ENCODE results near the gene TOP3B.

The TOP3B gene

GRCh38 chr22:21926728-21927127 lies 55.9 kb downstream of the TOP3B start:
- no peaks in the 10 kb centered on the region for H3K79me2 ChIP-seq (ENCODE audit: low read length)

GRCh38 chr22:21923163-21923561 lies 59.4 kb downstream of the TOP3B start:
- Histone ChIP-seq H2AFZ (ENCODE audit: low read length) (no peak overlapping the region), H3K4me1 (ENCODE audit: low read length) (no peaks in the 10 kb centered on the region), H4K20me1 (ENCODE audit: insufficient read depth, low read length) (no peaks in the 10 kb centered on the region), H3K36me3 (replicated peaks; ENCODE audit: insufficient read depth, low read length) (no peaks in the 10 kb centered on the region), H3K27me3 (replicated peaks; ENCODE audit: insufficient read depth, low read length) (no peaks in the 10 kb centered on the region), H3F3A (ENCODE audit: insufficient read depth, low read length) (no peaks in the 10 kb centered on the region), H3K9me3 (replicated peaks; ENCODE audit: insufficient read depth, low read length) (no peaks in the 10 kb centered on the region), H3K4me2 (ENCODE audit: low read depth, low read length) (no peak overlapping the region), H3K9me2 (replicated peaks; ENCODE audit: insufficient read depth, low read length) (no peaks in the 10 kb centered on the region), H3K4me3 (ENCODE audit: low read length) (no peak overlapping the region), H3K27ac (ENCODE audit: low read length) (no peak overlapping the region), H3K9ac (ENCODE audit: low read length) (no peak overlapping the region), H3K79me2 (ENCODE audit: low read length) (no peaks in the 10 kb centered on the region)
- TF ChIP-seq EZH2 (optimal IDR thresholded peaks at IDR 0.05; ENCODE audit: low read depth, low read length) (no peak), CTCF (IDR thresholded peaks at IDR 0.05; ENCODE audit: low read length) (no peak), EZH2phosphoT487 (IDR thresholded peaks at IDR 0.05; ENCODE audit: low read length) (no peak)
- no peak for DNase-seq

More at GRCh38 chr22:21926728-21927127, 55.9 kb downstream of the TOP3B start:
- Histone ChIP-seq H3K36me3 (replicated peaks; ENCODE audit: insufficient read depth, low read length) (no peaks in the 10 kb centered on the region), H3K4me3 (ENCODE audit: low read length) (no peak overlapping the region), H3K27me3 (replicated peaks; ENCODE audit: insufficient read depth, low read length) (no peaks in the 10 kb centered on the region), H3K4me1 (ENCODE audit: low read length) (no peaks in the 10 kb centered on the region), H3K4me2 (ENCODE audit: low read depth, low read length) (no peak overlapping the region), H2AFZ (ENCODE audit: low read length) (no peak overlapping the region), H3K9ac (ENCODE audit: low read length) (no peak overlapping the region), H3K9me2 (replicated peaks; ENCODE audit: insufficient read depth, low read length) (no peaks in the 10 kb centered on the region), H3K9me3 (replicated peaks; ENCODE audit: insufficient read depth, low read length) (no peaks in the 10 kb centered on the region), H3F3A (ENCODE audit: insufficient read depth, low read length) (no peaks in the 10 kb centered on the region), H3K27ac (ENCODE audit: low read length) (no peak overlapping the region), H4K20me1 (ENCODE audit: insufficient read depth, low read length) (no peaks in the 10 kb centered on the region)
- TF ChIP-seq EZH2phosphoT487 (IDR thresholded peaks at IDR 0.05; ENCODE audit: low read length) (no peak), EZH2 (optimal IDR thresholded peaks at IDR 0.05; ENCODE audit: low read depth, low read length) (no peak), CTCF (IDR thresholded peaks at IDR 0.05; ENCODE audit: low read length) (no peak)
- no peak for DNase-seq

DNA sequence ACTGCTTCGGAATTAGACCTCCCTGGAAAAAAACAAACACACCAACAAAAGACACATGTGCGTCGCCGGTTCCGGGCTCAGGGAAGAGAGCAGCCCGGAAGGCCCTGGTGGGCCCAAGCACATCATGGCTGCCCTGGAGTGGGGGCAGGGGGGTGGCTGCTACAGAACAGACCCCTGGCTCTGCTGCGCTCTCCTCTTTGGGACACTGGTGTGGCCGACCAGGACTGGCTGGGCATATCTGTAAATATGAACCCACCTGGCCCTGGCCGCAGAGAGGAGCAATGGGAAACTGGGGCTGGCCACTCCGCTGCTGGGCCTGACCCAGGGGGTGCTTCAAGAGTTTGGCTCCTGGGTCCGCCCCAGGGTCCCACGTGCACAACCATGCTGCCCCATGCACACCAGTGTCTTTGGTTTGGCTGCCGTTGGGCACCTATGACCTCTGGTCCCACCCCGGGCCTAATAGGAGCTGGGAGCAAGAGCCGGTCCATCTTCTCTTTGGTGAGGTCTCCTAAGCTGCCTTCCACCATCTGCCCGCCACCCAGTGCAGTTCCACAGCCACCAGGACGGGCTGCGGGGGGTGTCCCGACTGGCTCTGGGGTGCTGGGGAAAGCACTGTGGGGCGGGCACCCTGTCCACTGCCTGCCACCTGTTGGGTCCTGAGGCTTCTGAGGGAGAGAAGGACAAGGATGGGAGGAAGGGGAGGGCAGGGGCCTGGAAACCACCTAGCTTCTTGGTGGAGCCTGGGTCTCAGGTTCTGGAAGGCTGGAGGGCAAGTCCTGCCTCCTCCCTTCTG lies 60.0 kb downstream of the TOP3B start:
- no peaks in the 10 kb centered on the region for H4K20me1 ChIP-seq (ENCODE audit: insufficient read depth, low read length)
- H3K27me3 ChIP-seq (replicated peaks; ENCODE audit: insufficient read depth, low read length): no peaks in the 10 kb centered on the region
- no peaks in the 10 kb centered on the region for H3K9me2 ChIP-seq (replicated peaks; ENCODE audit: insufficient read depth, low read length)
- H3F3A ChIP-seq (ENCODE audit: insufficient read depth, low read length): no peaks in the 10 kb centered on the region
- TF ChIP-seq EZH2 (optimal IDR thresholded peaks at IDR 0.05; ENCODE audit: low read depth, low read length) (no peak), EZH2phosphoT487 (IDR thresholded peaks at IDR 0.05; ENCODE audit: low read length) (no peak), CTCF (IDR thresholded peaks at IDR 0.05; ENCODE audit: low read length) (no peak)
- no peak overlapping the region for H3K4me3 ChIP-seq (ENCODE audit: low read length)
- H3K36me3 ChIP-seq (replicated peaks; ENCODE audit: insufficient read depth, low read length): no peaks in the 10 kb centered on the region
- no peaks in the 10 kb centered on the region for H3K79me2 ChIP-seq (ENCODE audit: low read length)
- H2AFZ ChIP-seq (ENCODE audit: low read length): no peak overlapping the region
- no peak for DNase-seq
- H3K27ac ChIP-seq (ENCODE audit: low read length): no peak overlapping the region
- H3K4me2 ChIP-seq (ENCODE audit: low read depth, low read length): no peak overlapping the region
- H3K4me1 ChIP-seq (ENCODE audit: low read length): no peaks in the 10 kb centered on the region
- no peak overlapping the region for H3K9ac ChIP-seq (ENCODE audit: low read length)
- H3K9me3 ChIP-seq (replicated peaks; ENCODE audit: insufficient read depth, low read length): no peaks in the 10 kb centered on the region
